Endothelial cell of umbilical vein (primary cell): Measurements from ENCODE around the gene KIF22. TPM values are rescaled to one million over a fixed set of nuclear protein-coding genes. Genes with fewer than 3 reads are reported as not detected.

Experiments used
- BruUV-seq: library from RNA; stranded (reverse); fragments of 400-500 nt; replicated peaks from 2 replicates; lab custom pipeline; 2021; lab: Mats Ljungman, UMichigan
- CTCF ChIA-PET: fragments of 300-600, 350-600 bp; sonication (Branson Sonifier 250); formaldehyde crosslinking; loops from one replicate; lab custom pipeline; 2021; ENCODE audit warnings: antibody characterized with exemption, inconsistent platforms; lab: Charles Lee
- POLR2A ChIA-PET: fragments of 300-600, 350-600 bp; sonication (Branson Sonifier 250); formaldehyde crosslinking; loops from one replicate; lab custom pipeline; 2021; ENCODE audit warnings: antibody characterized with exemption, inconsistent platforms; lab: Charles Lee
- DNase-seq: peaks from one replicate; pipeline ENCODE4 v3.0.0-alpha.2; 2011; ENCODE audit warnings: low read depth, low spot score
- FAIRE-seq: peaks from 2 replicates; lab custom pipeline; 2011; peaks lifted over from hg19 to GRCh38; lab: Jason Lieb, UNC
- H2AFZ ChIP-seq: 2 replicates; pipeline ENCODE4 v1.6.0; 2012; ENCODE audit warnings: low read depth, low read length, control low read depth, inconsistent platforms
- H3K27ac ChIP-seq: 2 replicates; pipeline ENCODE4 v1.5.1; 2011; ENCODE audit warnings: low read depth, mild to moderate bottlenecking, control low read depth, low read length, moderate library complexity; ENCODE audit not compliant: insufficient read depth
- H3K27me3 ChIP-seq, 2 experiments: 2 replicates each; pipeline versions ENCODE4 v1.6.0 to v1.6.1; 2011; ENCODE audit warnings: low read length in 2 of 2, mixed read lengths in 1 of 2; ENCODE audit not compliant: control insufficient read depth in 2 of 2, insufficient read depth in 2 of 2
- H3K36me3 ChIP-seq, 2 experiments: 2 replicates in 1 of 2; 3 replicates in 1 of 2; pipeline ENCODE4 v1.5.1; 2011; ENCODE audit warnings: low read length in 2 of 2, mild to moderate bottlenecking in 1 of 2, moderate library complexity in 1 of 2; ENCODE audit not compliant: control insufficient read depth in 2 of 2, insufficient read depth in 2 of 2; ENCODE audit errors: extremely low read depth in 1 of 2
- H3K4me1 ChIP-seq: 3 replicates; pipeline ENCODE4 v1.5.1; 2011; ENCODE audit warnings: mild to moderate bottlenecking, low read length; ENCODE audit not compliant: control insufficient read depth, insufficient read depth; ENCODE audit errors: extremely low read depth
- H3K4me2 ChIP-seq: 2 replicates; pipeline ENCODE4 v1.6.1; 2011; ENCODE audit warnings: low read length, control low read depth, mixed read lengths; ENCODE audit not compliant: insufficient read depth
- H3K4me3 ChIP-seq, 3 experiments: fragments of 200-600 bp in 1 of 3; sonication (generic), shearing (Covaris generic) in 1 of 3; replicated peaks in 1 of 3; 2 replicates each; pipeline ENCODE4 v1.5.1; 2011 to 2016; ENCODE audit warnings: control low read depth in 3 of 3, low read length in 3 of 3, mild to moderate bottlenecking in 2 of 3, inconsistent platforms in 1 of 3, low read depth in 1 of 3, moderate library complexity in 1 of 3; ENCODE audit not compliant: insufficient read depth in 1 of 3
- H3K79me2 ChIP-seq: 2 replicates; pipeline ENCODE4 v1.6.0; 2012; ENCODE audit warnings: low read length, inconsistent platforms; ENCODE audit not compliant: control insufficient read depth, insufficient read depth
- H3K9ac ChIP-seq: replicated peaks from 2 replicates; pipeline ENCODE3; 2011; ENCODE audit warnings: low read length, control low read depth; ENCODE audit not compliant: insufficient read depth; ENCODE audit errors: extremely low read depth
- H3K9me1 ChIP-seq: replicated peaks from 3 replicates; pipeline ENCODE4 v1.6.0; 2011; ENCODE audit warnings: mild to moderate bottlenecking, low read length; ENCODE audit not compliant: control insufficient read depth, insufficient read depth; ENCODE audit errors: extremely low read depth
- H3K9me3 ChIP-seq: replicated peaks from 2 replicates; pipeline ENCODE4 v1.5.1; 2012; ENCODE audit warnings: low read length, inconsistent platforms; ENCODE audit not compliant: control insufficient read depth, insufficient read depth
- H4K20me1 ChIP-seq: replicated peaks from 2 replicates; pipeline ENCODE3; 2011; ENCODE audit warnings: mild to moderate bottlenecking, low read length; ENCODE audit not compliant: control insufficient read depth, insufficient read depth; ENCODE audit errors: extremely low read depth
- EZH2 ChIP-seq: IDR thresholded peaks from 2 replicates; pipeline ENCODE4 v1.6.1; 2012; ENCODE audit warnings: borderline replicate concordance, low read depth, mild to moderate bottlenecking, moderate library complexity, low read length, inconsistent platforms; ENCODE audit not compliant: severe bottlenecking
- FOS ChIP-seq: IDR thresholded peaks from 2 replicates; pipeline ENCODE4 v1.6.1; 2011; ENCODE audit warnings: mild to moderate bottlenecking, low read length, moderate library complexity, borderline replicate concordance; ENCODE audit not compliant: insufficient read depth
- GATA2 ChIP-seq: IDR thresholded peaks from 2 replicates; pipeline ENCODE4 v1.7.0; 2011; ENCODE audit warnings: low read depth, mild to moderate bottlenecking, moderate library complexity, mixed read lengths, low read length; ENCODE audit not compliant: insufficient read length, insufficient read depth
- JUN ChIP-seq: IDR thresholded peaks from 2 replicates; pipeline ENCODE4 v1.6.1; 2011; ENCODE audit warnings: borderline replicate concordance, low read depth; ENCODE audit not compliant: insufficient read length, insufficient read depth
- MYC ChIP-seq: IDR thresholded peaks from one replicate; pipeline ENCODE4 v1.6.1; 2011; ENCODE audit warnings: mild to moderate bottlenecking, low read depth, low read length
- POLR2A ChIP-seq: IDR thresholded peaks from 2 replicates; pipeline ENCODE4 v1.6.1; 2012; ENCODE audit warnings: low read depth, mild to moderate bottlenecking, control low read depth, low read length
- POLR2AphosphoS5 ChIP-seq: IDR thresholded peaks from 2 replicates; pipeline ENCODE4 v1.6.1; 2012; ENCODE audit warnings: low read depth, mild to moderate bottlenecking, control low read depth, low read length, moderate library complexity; ENCODE audit not compliant: insufficient read depth
- dilution Hi-C: fragments of 300-500 bp; cut with MboI; formaldehyde crosslinking; loops from one replicate; pipeline ENCODE4 v1.15.0; 2019; ENCODE audit warnings: low sequenced_read_pairs; ENCODE audit not compliant: extremely low pct_ligation_motif_present
- intact Hi-C: fragments of 100-400 bp; cut with micrococcal nuclease; formaldehyde crosslinking; loops from one replicate; pipeline ENCODE4 v1.10.0; 2022
- polyA plus RNA-seq, 4 experiments: library from polyadenylated mRNA; depleted of rRNA in 3 of 4; stranded (reverse) in 3 of 4; unstranded in 1 of 4; fragments of >200 nt; gene quantifications; 2 replicates each; pipeline versions ENCODE4 v1.2.1 to v1.2.3, GENCODE V29; 2011 to 2012; ENCODE audit warnings: missing spikeins in 1 of 4
- total RNA-seq: library from RNA; stranded (reverse); gene quantifications from 2 replicates; pipeline ENCODE4 v1.2.3, GENCODE V29; 2021
- TF ChIP-seq, protein P1 (sequence below): IDR thresholded peaks from 2 replicates; pipeline ENCODE4 v1.6.1; 2011; ENCODE audit not compliant: insufficient read depth, insufficient read length
- TF ChIP-seq, protein P2 (sequence below), 2 donors: IDR thresholded peaks; 1 replicate in 1 of 2; 2 replicates in 1 of 2; pipeline ENCODE4 v1.5.1; 2011; ENCODE audit warnings: low read length in 2 of 2, mild to moderate bottlenecking in 2 of 2, moderate library complexity in 2 of 2, control low read depth in 1 of 2, inconsistent platforms in 1 of 2, low read depth in 1 of 2; ENCODE audit not compliant: insufficient read depth in 1 of 2; ENCODE audit errors: extremely low read depth in 1 of 2

Gene KIF22
- total and polyA plus RNA-seq, 2 donors (not counting 3 experiments of a cell fraction or from before 2014, with no cell fraction given), result 67.3 to 90.0 TPM

DNA sequence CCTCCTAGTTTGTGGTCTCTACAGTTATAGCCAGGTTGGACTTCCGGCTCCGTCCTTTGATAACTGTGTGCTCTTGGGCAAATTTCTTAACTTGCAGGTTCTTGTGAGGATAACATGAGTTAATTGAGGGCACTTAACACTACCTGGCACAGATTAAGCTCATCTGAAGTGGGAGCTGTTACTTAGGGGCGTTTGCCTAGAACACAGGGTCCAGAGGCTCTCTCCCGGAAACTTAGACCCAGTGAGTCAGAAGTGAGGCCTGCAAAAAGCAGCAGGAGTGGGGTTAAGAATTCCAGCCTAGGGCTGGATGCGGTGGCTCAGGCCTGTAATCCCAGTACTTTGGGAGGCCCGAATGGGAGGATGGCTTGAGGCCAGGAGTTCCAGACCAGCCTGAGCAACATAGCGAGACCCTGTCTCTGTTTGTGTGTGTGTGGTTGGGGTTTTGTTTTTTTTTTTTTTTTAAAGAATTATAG lies 31.1 kb downstream of the KIF22 start:
- H3K9me3 ChIP-seq, result no peaks in the 10 kb centered on the region
- no peaks in the 10 kb centered on the region for H3K27me3 ChIP-seq
- H3K4me1 ChIP-seq, result peaks cover 56% of the 10 kb centered on the region
- H3K4me2 ChIP-seq, result peak overlapping the region; percentile 89
- BruUV-seq, result TSS peak; percentile 42
- peaks cover 0 to 5% of the 10 kb centered on the region in 2 experiments for H3K36me3 ChIP-seq
- H4K20me1 ChIP-seq, result no peaks in the 10 kb centered on the region
- H2AFZ ChIP-seq, result no peak overlapping the region
- ChIA-PET CTCF (interaction anchor here (1.0 to 8.2 kb wide), 6 partner anchors 14 to 154 kb away, joined by 3 to 140 read pairs (median 4); no protein-coding TSS in a partner anchor), POLR2A (interaction anchor here (0.7 kb wide), 1 partner anchor 87 kb away, joined by 7 read pairs; no protein-coding TSS in a partner anchor)
- peak overlapping the region; percentile 63 for H3K9ac ChIP-seq
- intact Hi-C loops, result loop anchor here (2.0 to 10.0 kb wide), 5 partner anchors 27 to 151 kb away; partner anchors contain the start of genes ASPHD1, CDIPT, KCTD13 and TAOK2
- TF ChIP-seq FOS (peak; percentile 73), POLR2A (no peak), JUN (no peak), GATA2 (no peak), POLR2AphosphoS5 (peak; percentile 43), MYC (no peak), EZH2 (no peak)
- TF ChIP-seq, protein P1, sequence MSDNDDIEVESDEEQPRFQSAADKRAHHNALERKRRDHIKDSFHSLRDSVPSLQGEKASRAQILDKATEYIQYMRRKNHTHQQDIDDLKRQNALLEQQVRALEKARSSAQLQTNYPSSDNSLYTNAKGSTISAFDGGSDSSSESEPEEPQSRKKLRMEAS, result no peak
- TF ChIP-seq, protein P2, sequence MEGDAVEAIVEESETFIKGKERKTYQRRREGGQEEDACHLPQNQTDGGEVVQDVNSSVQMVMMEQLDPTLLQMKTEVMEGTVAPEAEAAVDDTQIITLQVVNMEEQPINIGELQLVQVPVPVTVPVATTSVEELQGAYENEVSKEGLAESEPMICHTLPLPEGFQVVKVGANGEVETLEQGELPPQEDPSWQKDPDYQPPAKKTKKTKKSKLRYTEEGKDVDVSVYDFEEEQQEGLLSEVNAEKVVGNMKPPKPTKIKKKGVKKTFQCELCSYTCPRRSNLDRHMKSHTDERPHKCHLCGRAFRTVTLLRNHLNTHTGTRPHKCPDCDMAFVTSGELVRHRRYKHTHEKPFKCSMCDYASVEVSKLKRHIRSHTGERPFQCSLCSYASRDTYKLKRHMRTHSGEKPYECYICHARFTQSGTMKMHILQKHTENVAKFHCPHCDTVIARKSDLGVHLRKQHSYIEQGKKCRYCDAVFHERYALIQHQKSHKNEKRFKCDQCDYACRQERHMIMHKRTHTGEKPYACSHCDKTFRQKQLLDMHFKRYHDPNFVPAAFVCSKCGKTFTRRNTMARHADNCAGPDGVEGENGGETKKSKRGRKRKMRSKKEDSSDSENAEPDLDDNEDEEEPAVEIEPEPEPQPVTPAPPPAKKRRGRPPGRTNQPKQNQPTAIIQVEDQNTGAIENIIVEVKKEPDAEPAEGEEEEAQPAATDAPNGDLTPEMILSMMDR (IDR thresholded peaks at IDR 0.05; ENCODE audit: extremely low read depth in 1 of 2, insufficient read depth in 1 of 2, low read depth in 1 of 2, low read length in 2 of 2), result no peak
- peak overlapping the region in 2 of 3 experiments; percentile 29 to 91 for H3K4me3 ChIP-seq
- FAIRE-seq (peak; percentile 76), DNase-seq (peak; percentile 55)
- peak overlapping the region; percentile 67 for H3K27ac ChIP-seq
- dilution Hi-C loops, result no loop called here
- H3K9me1 ChIP-seq, result no peaks in the 10 kb centered on the region
- H3K79me2 ChIP-seq, result peaks cover 40% of the 10 kb centered on the region
